ENCODE data around the gene CFAP299. TPM values are rescaled to one million over a fixed set of nuclear protein-coding genes. Genes with fewer than 3 reads are reported as not detected.

The CFAP299 gene
- total and polyA plus RNA-seq, 2 of the 13 experiments (the other 11 are each of a cell fraction or from before 2014, with no cell fraction given), result not detected

- no TSS peak for BruUV-seq (replicated peaks)
- no peaks in the 10 kb centered on the region for H3K36me3 ChIP-seq (replicated peaks in 1 of 2; ENCODE audit: control insufficient read depth in 1 of 2, insufficient read depth in 2 of 2, low read length in 2 of 2)
- 0% methylated on average over 1 of the region's 1 CpG for WGBS (ENCODE audit: low lambda C conversion rate)
- no peak overlapping the region for H2AFZ ChIP-seq (ENCODE audit: low read length)
- intact Hi-C loops (cut with micrococcal nuclease; ENCODE audit: unreplicated experiment), result no loop called here
- FAIRE-seq (no peak), ATAC-seq (no peak), DNase-seq (ENCODE audit: low spot score) (no peak)
- no peak overlapping the region for H3K4me2 ChIP-seq (ENCODE audit: low read depth, low read length)
- no peak overlapping the region for H3K4me3 ChIP-seq (replicated peaks in 1 of 3; ENCODE audit: insufficient read depth in 1 of 3, low read depth in 2 of 3, low read length in 3 of 3)
- in situ Hi-C loops (cut with HindIII; ENCODE audit: extremely low pct_ligation_motif_present, low pct_unique_long_range_greater_than_20kb), result no loop called here
- TF ChIP-seq MAFK (conservative IDR thresholded peaks at IDR 0.05 in 1 of 2, IDR thresholded peaks at IDR 0.05 in 1 of 2; ENCODE audit: low read length in 2 of 2) (peak; percentile 24 to 33; a peak in 1 of 4 replicates), REL (CRISPR knock-in tag; conservative IDR thresholded peaks at IDR 0.05) (no peak)
- H3K4me1 ChIP-seq (ENCODE audit: insufficient read depth, low read length), result no peaks in the 10 kb centered on the region
- H3K79me2 ChIP-seq (ENCODE audit: insufficient read depth, low read length), result no peaks in the 10 kb centered on the region
- H4K20me1 ChIP-seq (ENCODE audit: insufficient read depth, low read length), result no peaks in the 10 kb centered on the region
- H3K27me3 ChIP-seq (ENCODE audit: control insufficient read depth in 1 of 2, insufficient read depth in 2 of 2, low read length in 2 of 2), result no peaks in the 10 kb centered on the region
- no peak overlapping the region for H3K27ac ChIP-seq (ENCODE audit: extremely low read length, insufficient read depth, low read length)
- POLR2A ChIA-PET, result no interaction called here
- H3K9me3 ChIP-seq (ENCODE audit: low read length), result no peaks in the 10 kb centered on the region
- CTCF ChIA-PET (ENCODE audit: low intra/inter-chr PET ratio, low total read pairs), result no interaction called here
- H3K9ac ChIP-seq (ENCODE audit: insufficient read depth, low read depth, low read length), result no peak overlapping the region
Measured at GRCh38 chr4:80466618-80467017, 131.1 kb downstream of the CFAP299 start.

DNA sequence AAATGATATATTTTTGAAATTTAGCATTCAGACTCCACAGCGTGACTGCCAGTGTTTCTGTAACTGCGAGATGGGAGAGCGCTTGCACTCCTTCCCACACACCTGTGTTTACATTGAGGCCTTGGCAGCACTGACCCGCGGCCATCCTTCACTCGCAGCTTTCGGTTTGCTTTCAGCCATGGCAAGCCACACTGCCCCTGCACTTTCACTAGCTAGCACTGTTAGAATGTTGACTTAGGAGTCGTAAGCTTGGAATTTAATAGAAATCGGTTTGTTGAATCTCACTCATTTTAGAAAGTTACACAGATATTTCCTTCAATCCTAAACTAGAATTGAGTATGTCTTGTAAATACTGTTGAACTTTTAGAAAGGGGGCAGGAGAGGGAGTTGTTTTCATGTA is 136.2 kb downstream of the CFAP299 start:
- no peak for DNase-seq (ENCODE audit: low spot score)
- TF ChIP-seq FOXA1 (IDR thresholded peaks at IDR 0.05) (no peak), FOXA1 (CRISPR knock-in tag; IDR thresholded peaks at IDR 0.05) (peak; percentile 76), ZNF512 (CRISPR knock-in tag; IDR thresholded peaks at IDR 0.05) (no peak), FOXA3 (CRISPR knock-in tag; IDR thresholded peaks at IDR 0.05) (peak; percentile 38; the same call in 1 of the 2 replicates)
- Histone ChIP-seq H3K27ac (ENCODE audit: extremely low read length, insufficient read depth, low read length) (no peak overlapping the region), H2AFZ (ENCODE audit: low read length) (peak overlapping the region; percentile 22), H3K4me2 (ENCODE audit: low read depth, low read length) (peak overlapping the region; percentile 41), H3K9ac (ENCODE audit: insufficient read depth, low read depth, low read length) (no peak overlapping the region), H3K79me2 (ENCODE audit: insufficient read depth, low read length) (no peaks in the 10 kb centered on the region), H3K36me3 (replicated peaks in 1 of 2; ENCODE audit: control insufficient read depth in 1 of 2, insufficient read depth in 2 of 2, low read length in 2 of 2) (no peaks in the 10 kb centered on the region), H4K20me1 (ENCODE audit: insufficient read depth, low read length) (no peaks in the 10 kb centered on the region), H3K27me3 (ENCODE audit: control insufficient read depth in 1 of 2, insufficient read depth in 2 of 2, low read length in 2 of 2) (no peaks in the 10 kb centered on the region; a peak in 1 of 5 replicates), H3K4me3 (replicated peaks in 1 of 3; ENCODE audit: insufficient read depth in 1 of 3, low read depth in 2 of 3, low read length in 3 of 3) (no peak overlapping the region), H3K4me1 (ENCODE audit: insufficient read depth, low read length) (no peaks in the 10 kb centered on the region), H3K9me3 (ENCODE audit: low read length) (no peaks in the 10 kb centered on the region)
- no TSS peak for BruUV-seq (replicated peaks)
- peak; percentile 92 for ATAC-seq
- ChIA-PET POLR2A (no interaction called here), CTCF (ENCODE audit: low intra/inter-chr PET ratio, low total read pairs) (no interaction called here)
- WGBS (ENCODE audit: low lambda C conversion rate), result 4% methylated on average over 9 of the region's 9 CpGs
- FAIRE-seq, result no peak
- in situ Hi-C loops (cut with HindIII; ENCODE audit: extremely low pct_ligation_motif_present, low pct_unique_long_range_greater_than_20kb), result no loop called here
- intact Hi-C loops (cut with micrococcal nuclease; ENCODE audit: unreplicated experiment), result no loop called here

Measured in HepG2 (cell line).